Measurements from ENCODE around the gene SMARCA5.

- TF ChIP-seq, protein P1, sequence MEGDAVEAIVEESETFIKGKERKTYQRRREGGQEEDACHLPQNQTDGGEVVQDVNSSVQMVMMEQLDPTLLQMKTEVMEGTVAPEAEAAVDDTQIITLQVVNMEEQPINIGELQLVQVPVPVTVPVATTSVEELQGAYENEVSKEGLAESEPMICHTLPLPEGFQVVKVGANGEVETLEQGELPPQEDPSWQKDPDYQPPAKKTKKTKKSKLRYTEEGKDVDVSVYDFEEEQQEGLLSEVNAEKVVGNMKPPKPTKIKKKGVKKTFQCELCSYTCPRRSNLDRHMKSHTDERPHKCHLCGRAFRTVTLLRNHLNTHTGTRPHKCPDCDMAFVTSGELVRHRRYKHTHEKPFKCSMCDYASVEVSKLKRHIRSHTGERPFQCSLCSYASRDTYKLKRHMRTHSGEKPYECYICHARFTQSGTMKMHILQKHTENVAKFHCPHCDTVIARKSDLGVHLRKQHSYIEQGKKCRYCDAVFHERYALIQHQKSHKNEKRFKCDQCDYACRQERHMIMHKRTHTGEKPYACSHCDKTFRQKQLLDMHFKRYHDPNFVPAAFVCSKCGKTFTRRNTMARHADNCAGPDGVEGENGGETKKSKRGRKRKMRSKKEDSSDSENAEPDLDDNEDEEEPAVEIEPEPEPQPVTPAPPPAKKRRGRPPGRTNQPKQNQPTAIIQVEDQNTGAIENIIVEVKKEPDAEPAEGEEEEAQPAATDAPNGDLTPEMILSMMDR (IDR thresholded peaks at IDR 0.05) = no peak
- TF ChIP-seq EP300 (IDR thresholded peaks at IDR 0.05) = no peak
Measured at GRCh38 chr4:143555676-143556075, 42.2 kb downstream of the SMARCA5 start.

Measured in suprapubic skin (tissue), 3 donors.